Epithelial cell of proximal tubule (primary cell): Measurements from ENCODE around the gene VDAC1. TPM values are rescaled to one million over a fixed set of nuclear protein-coding genes. Genes with fewer than 3 reads are reported as not detected.
"Not testable (repeated sequence)": the region's sequence is repeated elsewhere in the genome, so short reads cannot be mapped to it uniquely, and the experiment has no call there.

Source experiments
- DNase-seq: peaks from one replicate; pipeline ENCODE4 v3.0.0-alpha.2; 2011; ENCODE audit warnings: low read depth
- H3K4me3 ChIP-seq: 2 replicates; pipeline ENCODE4 v1.5.1; 2011; ENCODE audit warnings: low read depth, mild to moderate bottlenecking, low read length
- total RNA-seq: library from RNA; depleted of rRNA; stranded (reverse); fragments of >200 nt; gene quantifications from 2 replicates; pipeline ENCODE4 v1.2.3, GENCODE V29; 2015
- TF ChIP-seq, protein P1 (sequence below): conservative IDR thresholded peaks from 2 replicates; pipeline ENCODE4 v1.5.1; 2012; ENCODE audit warnings: low read depth, mild to moderate bottlenecking, low read length

The VDAC1 gene
- total RNA-seq, 1 donor from 2014 or later: 295 TPM

DNA sequence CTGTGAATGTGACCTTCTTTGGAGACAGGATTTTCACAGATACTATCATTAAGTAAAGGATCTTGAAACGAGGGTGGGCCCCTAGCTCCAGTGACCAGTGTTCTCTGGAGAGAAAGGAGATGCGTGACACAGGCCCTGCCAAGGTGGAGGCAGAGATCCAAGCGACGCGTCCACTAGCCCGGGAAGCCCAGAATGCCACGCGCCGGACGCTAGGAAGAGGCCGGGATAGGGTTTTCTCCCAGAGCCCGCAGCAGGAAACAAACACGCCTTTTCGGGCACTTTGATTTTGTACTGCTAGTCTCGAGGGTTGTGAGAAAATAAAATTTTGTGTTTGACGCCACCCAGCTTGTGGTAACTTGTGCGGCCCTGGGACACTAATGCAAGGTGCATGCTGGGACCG, 29.6 kb upstream of the VDAC1 start:
- no peak overlapping the region for H3K4me3 ChIP-seq
- TF ChIP-seq, protein P1, sequence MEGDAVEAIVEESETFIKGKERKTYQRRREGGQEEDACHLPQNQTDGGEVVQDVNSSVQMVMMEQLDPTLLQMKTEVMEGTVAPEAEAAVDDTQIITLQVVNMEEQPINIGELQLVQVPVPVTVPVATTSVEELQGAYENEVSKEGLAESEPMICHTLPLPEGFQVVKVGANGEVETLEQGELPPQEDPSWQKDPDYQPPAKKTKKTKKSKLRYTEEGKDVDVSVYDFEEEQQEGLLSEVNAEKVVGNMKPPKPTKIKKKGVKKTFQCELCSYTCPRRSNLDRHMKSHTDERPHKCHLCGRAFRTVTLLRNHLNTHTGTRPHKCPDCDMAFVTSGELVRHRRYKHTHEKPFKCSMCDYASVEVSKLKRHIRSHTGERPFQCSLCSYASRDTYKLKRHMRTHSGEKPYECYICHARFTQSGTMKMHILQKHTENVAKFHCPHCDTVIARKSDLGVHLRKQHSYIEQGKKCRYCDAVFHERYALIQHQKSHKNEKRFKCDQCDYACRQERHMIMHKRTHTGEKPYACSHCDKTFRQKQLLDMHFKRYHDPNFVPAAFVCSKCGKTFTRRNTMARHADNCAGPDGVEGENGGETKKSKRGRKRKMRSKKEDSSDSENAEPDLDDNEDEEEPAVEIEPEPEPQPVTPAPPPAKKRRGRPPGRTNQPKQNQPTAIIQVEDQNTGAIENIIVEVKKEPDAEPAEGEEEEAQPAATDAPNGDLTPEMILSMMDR: no peak
- DNase-seq: no peak

DNA sequence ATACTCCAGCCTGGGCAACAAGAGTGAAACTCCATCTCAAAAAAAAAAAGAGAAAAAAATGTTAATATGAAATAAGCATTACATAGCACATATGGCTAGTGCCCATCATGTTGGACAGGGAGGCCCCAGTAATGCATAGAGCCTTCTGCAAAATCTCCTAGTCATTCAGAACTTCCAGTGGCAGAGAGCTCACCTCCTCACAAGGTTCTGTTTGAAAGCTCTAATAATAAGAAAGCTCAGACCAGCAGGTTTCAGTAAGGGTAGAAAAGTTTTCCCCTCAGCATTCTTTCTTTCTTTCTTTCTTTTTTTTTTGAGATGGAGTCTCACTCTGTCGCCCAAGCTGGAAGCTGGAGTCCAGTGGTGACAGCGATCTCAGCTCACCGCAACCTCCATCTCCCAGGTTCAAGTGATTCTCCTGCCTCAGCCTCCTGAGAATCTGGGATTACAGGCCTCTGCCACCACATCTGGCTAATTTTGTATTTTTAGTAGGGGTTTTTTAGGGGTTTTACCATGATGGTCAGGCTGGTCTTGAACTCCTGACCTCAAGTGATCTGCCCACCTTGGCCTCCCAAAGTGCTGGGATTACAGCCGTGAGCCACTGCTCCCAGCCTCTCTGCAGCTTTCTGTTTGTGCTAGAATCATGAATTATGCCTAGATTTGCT, 25.7 kb upstream of the VDAC1 start:
- not testable (repeated sequence) for DNase-seq, H3K4me3 ChIP-seq

DNA sequence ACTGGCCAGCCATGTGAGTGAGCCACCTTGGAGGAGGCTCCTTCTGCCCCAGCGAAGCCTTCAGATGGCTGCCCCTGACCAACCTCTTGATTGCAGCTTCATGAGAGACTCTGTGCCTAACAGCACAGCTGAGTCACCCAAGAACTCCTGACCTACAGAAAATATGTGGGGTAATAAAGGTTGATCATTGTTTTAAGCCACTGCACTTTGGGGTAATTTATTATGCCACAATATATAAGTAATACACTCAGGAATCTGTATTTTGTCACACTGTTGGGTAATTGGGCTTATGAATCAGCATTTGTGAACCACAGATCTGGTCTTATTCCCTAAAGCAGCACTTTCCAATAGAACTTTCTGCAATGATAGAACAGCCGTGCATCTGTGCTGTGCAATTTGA, 24.4 kb upstream of the VDAC1 start:
- TF ChIP-seq, protein P1: no peak
- DNase-seq: peak; percentile 98
- H3K4me3 ChIP-seq: no peak overlapping the region

DNA sequence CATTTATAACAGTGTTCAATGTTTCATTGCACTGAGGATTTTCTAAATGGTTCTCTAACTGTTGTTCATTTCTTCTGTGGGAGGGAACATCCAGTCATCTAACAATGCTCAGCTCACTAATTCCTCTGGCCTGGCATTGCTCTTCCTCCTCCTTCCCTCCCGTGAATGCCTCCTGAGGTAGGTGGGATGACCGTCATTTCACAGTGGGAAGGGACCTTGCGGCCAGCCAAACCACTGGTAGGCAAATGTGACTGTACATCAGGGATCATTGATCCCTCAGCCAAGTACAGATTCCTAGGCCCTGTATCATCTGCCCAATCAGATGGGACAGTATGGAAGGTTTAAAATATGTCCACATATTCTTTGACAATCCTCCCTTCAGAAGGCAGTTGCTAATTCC, 23.7 kb upstream of the VDAC1 start:
- H3K4me3 ChIP-seq: no peak overlapping the region
- no peak for DNase-seq
- TF ChIP-seq, protein P1: no peak

DNA sequence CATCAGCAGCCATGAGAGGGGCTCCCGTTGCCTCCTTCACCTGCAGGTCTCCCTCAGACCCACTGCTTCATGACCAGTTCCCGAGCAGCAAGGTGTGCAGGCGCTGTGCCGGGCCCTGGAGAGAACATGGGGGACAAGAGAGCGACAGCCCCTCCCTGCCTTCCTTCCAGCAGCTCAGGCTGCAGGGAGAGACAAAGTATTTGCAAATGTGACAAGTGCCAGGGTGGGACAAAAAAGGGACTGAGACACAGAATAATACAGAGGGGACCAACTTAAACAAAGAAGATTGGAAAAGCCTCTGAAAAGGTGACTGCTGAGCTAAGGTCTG, 22.5 kb upstream of the VDAC1 start:
- DNase-seq: no peak
- H3K4me3 ChIP-seq: no peak overlapping the region
- TF ChIP-seq, protein P1: no peak

DNA sequence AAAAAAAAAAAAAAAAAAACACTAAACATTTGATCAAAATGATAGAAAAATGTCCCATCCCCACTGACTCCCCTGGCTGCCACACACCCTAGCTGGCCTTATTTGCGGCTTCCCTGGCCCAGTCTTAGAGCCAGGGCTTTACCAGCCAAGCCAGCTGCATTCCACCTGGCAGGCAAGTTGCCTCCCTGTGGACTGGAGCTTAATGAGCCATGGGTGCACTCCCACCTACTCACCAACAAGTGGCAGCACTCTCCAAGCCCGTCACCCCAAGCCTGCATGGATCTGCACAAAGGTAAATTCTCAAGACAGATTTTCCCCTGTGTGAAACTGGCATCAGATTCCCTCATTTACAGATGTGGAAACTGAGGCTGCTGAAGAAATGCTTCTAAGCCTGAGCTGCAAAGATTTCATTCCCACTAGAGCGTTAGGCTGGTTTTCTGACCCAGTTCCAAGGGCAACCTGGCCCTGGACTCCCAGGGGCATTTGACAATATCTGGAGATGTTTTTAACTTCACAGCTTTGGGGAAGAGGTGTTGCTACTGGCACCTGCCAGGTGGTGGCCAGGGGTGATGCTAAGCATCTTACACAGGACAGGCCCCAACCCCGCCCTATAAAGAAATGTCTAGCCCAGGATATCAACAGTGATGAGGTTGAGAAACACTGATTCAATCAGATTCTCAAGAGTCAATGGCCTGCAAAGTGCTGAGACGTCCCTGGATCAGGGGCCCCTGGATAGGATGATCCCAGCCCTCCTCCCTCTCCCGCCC, 21.9 kb upstream of the VDAC1 start:
- H3K4me3 ChIP-seq: no peak overlapping the region
- DNase-seq: no peak
- TF ChIP-seq, protein P1: peak; percentile 81

DNA sequence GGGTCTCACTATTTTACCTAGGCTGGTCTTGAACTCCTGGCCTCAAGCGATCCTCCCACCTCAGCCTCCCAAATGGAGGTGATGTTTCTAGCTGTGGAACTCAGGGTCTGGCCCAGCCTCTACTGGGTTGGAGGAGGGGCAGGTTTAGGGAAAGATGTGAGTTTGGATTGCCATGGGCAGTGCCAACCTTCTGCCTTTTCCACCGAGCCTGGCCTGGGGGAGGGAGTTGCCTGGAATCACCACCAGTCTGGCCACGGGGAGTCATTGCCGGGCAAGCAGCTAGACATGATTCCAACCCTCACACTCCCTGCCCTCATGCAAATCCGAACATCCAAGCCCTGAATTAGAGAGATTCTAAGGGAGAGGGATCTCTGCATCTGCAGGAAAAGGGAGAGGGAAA, 21.0 kb upstream of the VDAC1 start:
- no peak overlapping the region for H3K4me3 ChIP-seq
- TF ChIP-seq, protein P1: no peak
- DNase-seq: no peak
